GM12878 (cell line): Measurements from ENCODE around the gene YBX2. TPM values are rescaled to one million over a fixed set of nuclear protein-coding genes. Genes with fewer than 3 reads are reported as not detected.

ENCODE experiments used
- ATAC-seq: fragments of 200-7000 bp; cut with Tn5 transposase; 3 replicates; pipeline ENCODE4 v1.9.1; 2020; ENCODE audit warnings: mild to moderate bottlenecking, moderate library complexity
- BruUV-seq: library from RNA; stranded (reverse); fragments of 400-500 nt; replicated peaks from 2 replicates; lab custom pipeline; 2021; lab: Mats Ljungman, UMichigan
- CTCF ChIA-PET: fragments of 300-600 bp; sonication (Branson Sonifier 250); formaldehyde crosslinking; extraction: SDS; loops from one replicate; lab custom pipeline; 2021; ENCODE audit warnings: inconsistent platforms; lab: Yijun Ruan, JAX
- POLR2A ChIA-PET: fragments of 350-600 bp; formaldehyde crosslinking; extraction: SDS; loops from one replicate; lab custom pipeline; 2021; ENCODE audit warnings: inconsistent platforms; lab: Charles Lee
- RAD21 ChIA-PET: fragments of 300-600 bp; sonication (Branson Sonifier 250); formaldehyde crosslinking; loops from one replicate; lab custom pipeline; 2023; ENCODE audit warnings: antibody characterized with exemption; ENCODE audit not compliant: unreplicated experiment; lab: Charles Lee
- SMC1A ChIA-PET: fragments of 300-600 bp; sonication (Branson Sonifier 250); formaldehyde crosslinking; loops from one replicate; lab custom pipeline; 2023; ENCODE audit not compliant: unreplicated experiment, uncharacterized antibody; lab: Charles Lee
- DNase-seq: peaks from one replicate; pipeline ENCODE4 v3.0.0-alpha.2; 2011; ENCODE audit warnings: low read depth, low spot score
- FAIRE-seq: peaks from 3 replicates; lab custom pipeline; 2011; peaks lifted over from hg19 to GRCh38; lab: Jason Lieb, UNC
- H2AFZ ChIP-seq: 2 replicates; pipeline ENCODE4 v1.6.0; 2011; ENCODE audit warnings: low read depth, low read length, control low read depth; ENCODE audit not compliant: control insufficient read depth
- H3K27ac ChIP-seq: 2 replicates; pipeline ENCODE4 v1.5.1; 2011; ENCODE audit warnings: control low read depth; ENCODE audit not compliant: control insufficient read depth, insufficient read depth
- H3K27me3 ChIP-seq, 2 experiments: replicated peaks in 1 of 2; 2 replicates each; pipeline versions ENCODE4 v1.6.0 to v1.6.1; 2011; ENCODE audit warnings: low read length in 1 of 2; ENCODE audit not compliant: control insufficient read depth in 2 of 2, insufficient read depth in 2 of 2
- H3K36me3 ChIP-seq, 2 experiments: 2 replicates each; pipeline ENCODE4 v1.5.1; 2011; ENCODE audit warnings: low read length in 1 of 2; ENCODE audit not compliant: control insufficient read depth in 2 of 2, insufficient read depth in 2 of 2
- H3K4me1 ChIP-seq: 2 replicates; pipeline ENCODE4 v1.6.1; 2011; ENCODE audit warnings: mild to moderate bottlenecking, low read length, moderate library complexity, mixed read lengths; ENCODE audit not compliant: control insufficient read depth, insufficient read depth
- H3K4me2 ChIP-seq: 2 replicates; pipeline ENCODE4 v1.6.0; 2011; ENCODE audit warnings: control low read depth; ENCODE audit not compliant: control insufficient read depth, insufficient read depth
- H3K4me3 ChIP-seq: fragments of 200-600 bp; sonication (generic); 2 replicates; pipeline ENCODE4 v1.5.1; 2016
- H3K79me2 ChIP-seq: 2 replicates; pipeline ENCODE4 v1.6.0; 2011; ENCODE audit warnings: low read length; ENCODE audit not compliant: control insufficient read depth, insufficient read depth
- H3K9ac ChIP-seq: 2 replicates; pipeline ENCODE4 v1.8.0; 2011; ENCODE audit warnings: low read length, control low read depth, mixed read lengths; ENCODE audit not compliant: control insufficient read depth, insufficient read depth
- H3K9me3 ChIP-seq: replicated peaks from 3 replicates; pipeline ENCODE4 v1.5.1; 2011; ENCODE audit warnings: mild to moderate bottlenecking, low read length; ENCODE audit not compliant: control insufficient read depth, insufficient read depth
- H4K20me1 ChIP-seq: 2 replicates; pipeline ENCODE4 v1.6.0; 2011; ENCODE audit not compliant: control insufficient read depth, insufficient read depth
- BHLHE40 ChIP-seq, 2 experiments: fragments of 450-650 bp in 1 of 2; IDR thresholded peaks; 2 replicates each; pipeline ENCODE4 v1.6.1; 2011 to 2017; ENCODE audit warnings: low read depth in 2 of 2, borderline replicate concordance in 1 of 2, improper control_type of control experiment in 1 of 2, low read length in 1 of 2, mild to moderate bottlenecking in 1 of 2
- CHD4 ChIP-seq: fragments of 200-600 bp; sonication (generic); IDR thresholded peaks from 2 replicates; pipeline ENCODE4 v1.6.1; 2016; ENCODE audit warnings: mild to moderate bottlenecking
- HDGF ChIP-seq: fragments of 450-650 bp; IDR thresholded peaks from 2 replicates; pipeline ENCODE4 v1.6.1; 2016; ENCODE audit warnings: antibody characterized with exemption
- LARP7 ChIP-seq: fragments of 450-650 bp; IDR thresholded peaks from 2 replicates; pipeline ENCODE4 v1.6.1; 2017; ENCODE audit warnings: mild to moderate bottlenecking
- MTA3 ChIP-seq: IDR thresholded peaks from 2 replicates; pipeline ENCODE4 v1.6.1; 2012; ENCODE audit warnings: low read length, inconsistent platforms, borderline replicate concordance
- NBN ChIP-seq: fragments of 450-650 bp; IDR thresholded peaks from 2 replicates; pipeline ENCODE4 v1.6.1; 2016
- NRF1 ChIP-seq: conservative IDR thresholded peaks from 2 replicates; pipeline ENCODE4 v1.6.1; 2011; ENCODE audit warnings: mild to moderate bottlenecking, low read depth, low read length, improper control_type of control experiment
- POLR2A ChIP-seq: IDR thresholded peaks from 2 replicates; pipeline ENCODE4 v1.6.1; 2011; ENCODE audit warnings: low read depth, mild to moderate bottlenecking, low read length
- POLR2AphosphoS2 ChIP-seq: IDR thresholded peaks from 2 replicates; pipeline ENCODE4 v1.6.1; 2011; ENCODE audit warnings: low read depth, mild to moderate bottlenecking, low read length, improper control_type of control experiment, moderate library complexity
- POLR2AphosphoS5 ChIP-seq: IDR thresholded peaks from 2 replicates; pipeline ENCODE4 v1.6.1; 2011; ENCODE audit warnings: mild to moderate bottlenecking, low read length, inconsistent platforms
- SIN3A ChIP-seq: IDR thresholded peaks from 2 replicates; pipeline ENCODE4 v1.6.1; 2012; ENCODE audit warnings: low read depth, low read length, improper control_type of control experiment
- SMAD5 ChIP-seq: IDR thresholded peaks from 2 replicates; pipeline ENCODE4 v1.6.1; 2016; ENCODE audit warnings: antibody characterized with exemption, low read depth
- SMC3 ChIP-seq: IDR thresholded peaks from 2 replicates; pipeline ENCODE4 v1.6.1; 2011; ENCODE audit warnings: low read length, improper control_type of control experiment, borderline replicate concordance
- SP1 ChIP-seq: IDR thresholded peaks from one replicate; pipeline ENCODE4 v1.6.1; 2011; ENCODE audit warnings: low read depth, low read length
- SREBF1 ChIP-seq: IDR thresholded peaks from 2 replicates; pipeline ENCODE4 v1.6.1; 2012; ENCODE audit warnings: mild to moderate bottlenecking, low read length
- WGBS: methylation state at CpG from one replicate; pipeline ENCODE4 v1.1.6; 2016; ENCODE audit warnings: low lambda C conversion rate; ENCODE audit not compliant: insufficient replicate concordance, insufficient coverage; ENCODE audit errors: missing lambda C conversion rate; 5-methylcytosine and 5-hydroxymethylcytosine counted together
- in situ Hi-C: fragments of 300-500 bp; cut with MboI; formaldehyde crosslinking; loops from 9 replicates; pipeline ENCODE4 v1.14.3; 2018; ENCODE audit warnings: mixed read lengths
- intact Hi-C: fragments of 100-400 bp; cut with micrococcal nuclease; formaldehyde crosslinking; loops from one replicate; pipeline ENCODE4 v1.14.2; 2022; ENCODE audit not compliant: unreplicated experiment
- polyA plus RNA-seq, 11 experiments: library from polyadenylated mRNA; depleted of rRNA in 4 of 11; unstranded in 6 of 11; stranded (reverse) in 5 of 11; fragments of >200 nt; fragmentation: Nextera tagmentation in 4 of 11; fragmentation: Illumina TruSeq in 1 of 11; extraction: Ambion mirVana in 4 of 11; extraction: Trizol in 1 of 11; gene quantifications; 1 replicate in 1 of 11; 2 replicates in 10 of 11; pipeline versions ENCODE4 v1.2.1 to v1.2.3, GENCODE V29; 2011 to 2016; ENCODE audit warnings: inconsistent platforms in 2 of 11, missing spikeins in 2 of 11, low read depth in 1 of 11
- total RNA-seq, 4 experiments: library from RNA; depleted of rRNA in 3 of 4; stranded (reverse); fragments of >200 nt in 3 of 4; fragmentation: Illumina TruSeq in 1 of 4; extraction: Trizol in 1 of 4; gene quantifications; 2 replicates each; pipeline versions ENCODE4 v1.2.1 to v1.2.3, GENCODE V29; 2013 to 2021
- TF ChIP-seq, protein P1 (sequence below): fragments of 450-650 bp; conservative IDR thresholded peaks from 2 replicates; pipeline ENCODE4 v1.6.1; 2017; ENCODE audit warnings: mild to moderate bottlenecking, moderate library complexity
- TF ChIP-seq, protein P2 (sequence below): fragments of 450-650 bp; IDR thresholded peaks from 2 replicates; pipeline ENCODE4 v1.6.1; 2017; ENCODE audit warnings: mild to moderate bottlenecking

YBX2 gene
- total and polyA plus RNA-seq, 10 of the 15 experiments (the other 5 are each of a cell fraction or from before 2014, with no cell fraction given): not detected

DNA sequence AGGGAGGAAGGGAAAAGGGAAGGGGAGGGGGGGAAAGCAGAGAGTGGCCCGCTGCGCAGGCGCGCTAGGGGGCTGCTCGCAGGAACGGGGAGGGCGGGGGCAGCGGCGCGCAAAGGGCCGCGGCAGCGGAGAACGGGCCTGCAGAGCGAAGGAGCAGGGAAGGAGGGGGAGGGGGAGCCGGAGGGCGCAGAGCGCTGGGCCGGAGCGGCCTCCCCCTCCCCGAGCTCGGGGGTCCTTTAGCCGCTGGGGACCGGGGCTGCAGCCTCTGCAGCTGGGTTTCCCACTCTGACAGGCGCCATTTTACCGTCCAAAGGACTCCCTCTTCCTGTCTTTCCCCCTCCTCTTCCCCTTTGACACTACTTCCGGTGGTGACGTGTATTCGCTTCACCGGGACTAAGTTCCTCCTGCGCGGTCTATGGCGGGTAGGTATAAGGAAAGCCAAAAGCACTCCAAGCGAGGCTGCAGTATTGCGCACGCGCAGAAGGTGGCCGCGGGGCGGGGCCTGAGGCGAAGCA, 42.7 kb downstream of the YBX2 start, which contains the start of gene CTDNEP1 (continued):
- no peak for TF ChIP-seq HDGF
- no peak for TF ChIP-seq CHD4
- no peak for TF ChIP-seq MTA3
- TF ChIP-seq NRF1: peak; percentile 35
- peak; percentile 34; the same call in 1 of the 2 replicates for TF ChIP-seq POLR2A
- peak; percentile 15; the same call in 1 of the 2 replicates for TF ChIP-seq SMAD5
- TF ChIP-seq LARP7: peak; percentile 38; the same call in 1 of the 2 replicates

DNA sequence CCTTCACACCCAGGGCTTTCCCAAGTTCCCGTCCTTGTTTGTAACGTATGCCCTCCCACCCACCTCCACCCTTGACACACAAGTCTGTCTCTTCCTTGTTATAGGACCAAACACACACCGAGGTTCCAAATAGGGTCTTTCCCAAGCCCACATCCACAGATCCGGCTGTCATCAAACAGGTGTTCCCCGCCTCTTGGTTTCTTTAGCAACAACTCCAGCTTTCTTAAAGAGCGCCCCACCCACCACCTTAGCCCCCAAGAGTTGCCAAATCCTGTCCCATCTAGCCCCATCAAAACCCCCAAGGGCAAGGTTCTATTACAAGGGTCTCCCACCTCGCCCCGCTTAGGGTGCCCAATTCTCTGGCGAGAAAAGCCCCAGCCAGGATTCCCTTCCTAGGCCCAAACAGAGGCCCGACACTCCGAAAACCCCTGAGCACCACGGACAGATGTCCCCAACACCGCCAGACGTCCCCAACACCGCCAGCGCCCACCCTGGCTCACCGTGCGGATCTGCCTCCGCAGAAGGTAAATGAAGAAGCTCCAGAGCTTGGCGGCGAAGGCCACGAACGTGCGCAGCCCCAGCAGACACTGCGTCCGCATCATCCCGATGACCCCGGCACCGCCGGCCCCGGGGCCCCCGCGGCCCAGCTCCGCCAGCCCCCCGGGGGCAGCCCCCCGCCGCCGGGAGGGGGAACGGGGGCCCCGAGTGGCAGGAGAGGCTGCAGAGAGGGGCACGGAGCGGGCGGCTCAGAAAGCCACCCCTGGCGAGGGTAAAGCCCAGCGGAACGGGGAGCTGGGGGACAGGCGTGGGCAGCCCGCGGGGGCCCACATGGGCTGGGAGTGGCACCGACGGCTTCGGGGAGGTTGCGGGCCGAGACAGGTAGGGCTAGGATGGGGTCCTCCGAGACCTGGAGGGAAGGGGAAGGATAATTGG, 43.5 kb downstream of the YBX2 start:
- BruUV-seq: no TSS peak
- Histone ChIP-seq H3K9ac (peak overlapping the region; percentile 91), H3K4me3 (peak overlapping the region; percentile 90), H3K4me1 (peaks cover 10% of the 10 kb centered on the region), H3K79me2 (peaks cover 60% of the 10 kb centered on the region), H2AFZ (no peak overlapping the region), H3K27me3 (no peaks in the 10 kb centered on the region), H3K9me3 (no peaks in the 10 kb centered on the region), H3K4me2 (peak overlapping the region; percentile 89), H3K27ac (peak overlapping the region; percentile 87), H3K36me3 (peaks cover 6 to 16% of the 10 kb centered on the region in 2 experiments; a peak in 3 of 4 replicates), H4K20me1 (no peaks in the 10 kb centered on the region)
- intact Hi-C loops (loop anchor here (1.0 kb wide), 1 partner anchor 9 kb away; the partner anchor contains the start of gene GABARAP), in situ Hi-C loops (no loop called here)
- ATAC-seq (peak; percentile 26), DNase-seq (no peak), FAIRE-seq (no peak)
- CTCF ChIA-PET: interaction anchor here (2.7 to 3.2 kb wide), 2 partner anchors 30 to 45 kb away, joined by 10 to 18 read pairs; partner anchors contain the start of genes ACADVL and DLG4
- SMC1A ChIA-PET: interaction anchor here (0.9 to 3.6 kb wide), 4 partner anchors 10 to 85 kb away, joined by 3 to 26 read pairs (median 10); partner anchors contain the start of genes ACADVL, ACAP1, GABARAP and PHF23
- POLR2A ChIA-PET: interaction anchor here (1.0 to 4.4 kb wide), 4 partner anchors 12 to 62 kb away, joined by 3 to 99 read pairs (median 18); partner anchors contain the start of genes ACADVL, DLG4, DVL2 and GABARAP
- under 1% methylated on average over 35 of the region's 55 CpGs for WGBS
- RAD21 ChIA-PET: interaction anchor here (0.7 to 2.0 kb wide), 5 partner anchors 9 to 269 kb away, joined by 4 to 11 read pairs (median 5); partner anchors contain the start of genes ACADVL, DLG4, DVL2 and GABARAP
- peak; percentile 53; the same call in 1 of the 2 replicates for TF ChIP-seq LARP7
- 0 out of 2 replicates have a peak, but pooled peaks have one; percentile 30 for TF ChIP-seq NBN
- no peak for TF ChIP-seq SREBF1
- peak in 1 of 2 experiments; percentile 21; a peak in 1 of 4 replicates for TF ChIP-seq BHLHE40 (IDR thresholded peaks at IDR 0.05; ENCODE audit: borderline replicate concordance in 1 of 2, low read depth in 2 of 2, low read length in 1 of 2)
- TF ChIP-seq SIN3A: no peak
- no peak for TF ChIP-seq SP1
- TF ChIP-seq, protein P1, sequence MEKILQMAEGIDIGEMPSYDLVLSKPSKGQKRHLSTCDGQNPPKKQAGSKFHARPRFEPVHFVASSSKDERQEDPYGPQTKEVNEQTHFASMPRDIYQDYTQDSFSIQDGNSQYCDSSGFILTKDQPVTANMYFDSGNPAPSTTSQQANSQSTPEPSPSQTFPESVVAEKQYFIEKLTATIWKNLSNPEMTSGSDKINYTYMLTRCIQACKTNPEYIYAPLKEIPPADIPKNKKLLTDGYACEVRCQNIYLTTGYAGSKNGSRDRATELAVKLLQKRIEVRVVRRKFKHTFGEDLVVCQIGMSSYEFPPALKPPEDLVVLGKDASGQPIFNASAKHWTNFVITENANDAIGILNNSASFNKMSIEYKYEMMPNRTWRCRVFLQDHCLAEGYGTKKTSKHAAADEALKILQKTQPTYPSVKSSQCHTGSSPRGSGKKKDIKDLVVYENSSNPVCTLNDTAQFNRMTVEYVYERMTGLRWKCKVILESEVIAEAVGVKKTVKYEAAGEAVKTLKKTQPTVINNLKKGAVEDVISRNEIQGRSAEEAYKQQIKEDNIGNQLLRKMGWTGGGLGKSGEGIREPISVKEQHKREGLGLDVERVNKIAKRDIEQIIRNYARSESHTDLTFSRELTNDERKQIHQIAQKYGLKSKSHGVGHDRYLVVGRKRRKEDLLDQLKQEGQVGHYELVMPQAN: peak; percentile 46; the same call in 1 of the 2 replicates
- TF ChIP-seq, protein P2, sequence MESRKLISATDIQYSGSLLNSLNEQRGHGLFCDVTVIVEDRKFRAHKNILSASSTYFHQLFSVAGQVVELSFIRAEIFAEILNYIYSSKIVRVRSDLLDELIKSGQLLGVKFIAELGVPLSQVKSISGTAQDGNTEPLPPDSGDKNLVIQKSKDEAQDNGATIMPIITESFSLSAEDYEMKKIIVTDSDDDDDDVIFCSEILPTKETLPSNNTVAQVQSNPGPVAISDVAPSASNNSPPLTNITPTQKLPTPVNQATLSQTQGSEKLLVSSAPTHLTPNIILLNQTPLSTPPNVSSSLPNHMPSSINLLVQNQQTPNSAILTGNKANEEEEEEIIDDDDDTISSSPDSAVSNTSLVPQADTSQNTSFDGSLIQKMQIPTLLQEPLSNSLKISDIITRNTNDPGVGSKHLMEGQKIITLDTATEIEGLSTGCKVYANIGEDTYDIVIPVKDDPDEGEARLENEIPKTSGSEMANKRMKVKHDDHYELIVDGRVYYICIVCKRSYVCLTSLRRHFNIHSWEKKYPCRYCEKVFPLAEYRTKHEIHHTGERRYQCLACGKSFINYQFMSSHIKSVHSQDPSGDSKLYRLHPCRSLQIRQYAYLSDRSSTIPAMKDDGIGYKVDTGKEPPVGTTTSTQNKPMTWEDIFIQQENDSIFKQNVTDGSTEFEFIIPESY: no peak
- TF ChIP-seq POLR2A: peak; percentile 55
- TF ChIP-seq POLR2AphosphoS2: no peak
- TF ChIP-seq POLR2AphosphoS5: peak; percentile 30; the same call in 1 of the 2 replicates
- no peak for TF ChIP-seq SMC3
